ENCODE data around the gene ELF1.

Gene ELF1

DNA sequence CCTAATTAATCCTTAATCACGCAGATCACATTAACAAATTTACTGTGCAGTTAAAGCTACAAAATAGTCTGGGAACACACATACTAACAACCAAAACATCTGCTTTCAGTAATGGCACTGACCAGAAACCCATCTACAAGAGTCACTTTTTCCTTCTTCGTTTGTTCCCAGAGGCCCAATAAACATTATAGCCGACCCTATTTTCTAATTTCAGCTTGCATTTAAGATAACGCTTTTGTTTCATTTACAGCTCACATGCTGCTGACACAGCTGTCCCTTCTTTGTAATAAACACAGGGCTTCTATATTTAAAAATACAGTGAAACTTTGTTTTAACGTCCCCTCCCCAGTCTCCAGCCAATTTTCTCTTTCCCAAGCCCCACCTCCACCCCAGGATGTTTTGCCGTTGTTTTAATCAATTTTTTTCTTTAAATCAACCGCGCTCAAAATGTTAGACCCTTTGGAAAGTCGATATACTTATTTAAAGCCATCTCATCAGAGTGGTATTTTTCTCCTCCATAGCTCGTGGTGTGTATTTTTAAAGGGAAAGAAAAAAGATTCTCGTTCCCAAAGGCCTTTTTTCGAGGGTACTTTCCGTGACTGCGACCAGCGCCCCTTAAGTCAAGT is 40.5 kb upstream of the ELF1 start:
- Histone ChIP-seq H3K36me3 (ENCODE audit: insufficient read depth, low read length) (peaks cover 7% of the 10 kb centered on the region), H3K9ac (ENCODE audit: insufficient read length) (peak overlapping the region; percentile 85), H3K27ac (peak overlapping the region; percentile 99), H3K9me3 (ENCODE audit: low read depth, low read length) (no peaks in the 10 kb centered on the region), H3K4me3 (peak overlapping the region; percentile 87)
- TF ChIP-seq FOXP2 (optimal IDR thresholded peaks at IDR 0.05; ENCODE audit: control extremely low read depth, extremely low read length, insufficient read depth) (no peak), EZH2 (IDR thresholded peaks at IDR 0.05) (no peak)
- no peak for DNase-seq (ENCODE audit: low read depth, low spot score)

DNA sequence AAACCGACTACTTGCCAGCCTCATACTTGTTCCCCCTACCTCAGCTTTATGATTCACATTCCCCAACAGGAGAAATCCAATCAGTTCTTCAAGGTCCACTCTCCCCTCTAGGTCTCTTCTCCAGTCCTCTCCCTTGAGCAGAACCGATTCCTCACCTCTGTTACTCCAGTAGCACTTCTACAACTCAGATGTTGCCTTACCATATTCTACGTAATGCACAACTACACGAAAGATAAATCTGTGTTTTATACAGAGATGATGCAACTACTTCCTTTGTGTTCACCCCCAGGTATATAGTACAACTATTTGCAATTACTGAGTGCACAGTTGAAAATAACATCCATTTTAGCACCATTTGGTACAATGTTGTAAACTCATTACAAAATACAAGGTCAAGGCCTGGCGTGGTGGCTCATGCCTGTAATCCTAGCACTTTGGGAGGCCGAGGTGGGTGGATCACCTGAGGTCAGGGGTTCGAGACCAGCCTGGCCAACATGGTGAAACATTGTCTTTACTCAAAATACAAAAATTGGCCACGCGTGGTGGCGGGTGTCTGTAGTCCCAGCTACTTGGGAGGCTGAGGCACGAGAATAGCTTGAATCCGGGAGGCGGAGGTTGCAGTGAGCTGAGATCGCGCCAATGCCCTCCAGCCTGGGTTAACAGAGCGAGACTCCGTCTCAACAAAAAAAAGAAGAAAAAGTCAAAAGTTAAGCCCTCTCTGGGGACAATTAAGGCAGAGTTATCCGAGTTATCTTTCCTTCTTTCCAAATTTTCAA is 39.4 kb upstream of the ELF1 start:
- peak overlapping the region; percentile 99 for H3K27ac ChIP-seq

GRCh38 chr13:41056826-41057711 is 38.0 kb upstream of the ELF1 start:
- Histone ChIP-seq H3K36me3 (ENCODE audit: insufficient read depth, low read length) (no peaks in the 10 kb centered on the region), H3K4me3 (no peak overlapping the region), H3K27ac (no peak overlapping the region), H3K9ac (ENCODE audit: insufficient read length) (no peak overlapping the region), H3K9me3 (ENCODE audit: low read depth, low read length) (no peaks in the 10 kb centered on the region)
- DNase-seq (ENCODE audit: low read depth, low spot score) = no peak
- TF ChIP-seq FOXP2 (optimal IDR thresholded peaks at IDR 0.05; ENCODE audit: control extremely low read depth, extremely low read length, insufficient read depth) = no peak
- TF ChIP-seq POLR2AphosphoS5 (IDR thresholded peaks at IDR 0.05; ENCODE audit: borderline replicate concordance, low read depth, low read length) = no peak
- no peak for TF ChIP-seq EZH2 (IDR thresholded peaks at IDR 0.05)

More for the DNA sequence above, 39.4 kb upstream of the ELF1 start:
- Histone ChIP-seq H3K9ac (ENCODE audit: insufficient read length) (peak overlapping the region; percentile 85), H3K9me3 (ENCODE audit: low read depth, low read length) (no peaks in the 10 kb centered on the region), H3K36me3 (ENCODE audit: insufficient read depth, low read length) (no peaks in the 10 kb centered on the region), H3K4me3 (peak overlapping the region; percentile 87)
- DNase-seq (ENCODE audit: low read depth, low spot score) = no peak
- TF ChIP-seq FOXP2 (optimal IDR thresholded peaks at IDR 0.05; ENCODE audit: control extremely low read depth, extremely low read length, insufficient read depth) = no peak
- TF ChIP-seq POLR2AphosphoS5 (IDR thresholded peaks at IDR 0.05; ENCODE audit: borderline replicate concordance, low read depth, low read length) = no peak
- TF ChIP-seq EZH2 (IDR thresholded peaks at IDR 0.05) = no peak

GRCh38 chr13:41056194-41056593 is 37.1 kb upstream of the ELF1 start:
- Histone ChIP-seq H3K4me3 (no peak overlapping the region), H3K9ac (ENCODE audit: insufficient read length) (no peak overlapping the region), H3K27ac (no peak overlapping the region), H3K36me3 (ENCODE audit: insufficient read depth, low read length) (no peaks in the 10 kb centered on the region), H3K9me3 (ENCODE audit: low read depth, low read length) (no peaks in the 10 kb centered on the region)
- no peak for DNase-seq (ENCODE audit: low read depth, low spot score)
- TF ChIP-seq POLR2AphosphoS5 (IDR thresholded peaks at IDR 0.05; ENCODE audit: borderline replicate concordance, low read depth, low read length) (no peak), FOXP2 (optimal IDR thresholded peaks at IDR 0.05; ENCODE audit: control extremely low read depth, extremely low read length, insufficient read depth) (no peak)

DNA sequence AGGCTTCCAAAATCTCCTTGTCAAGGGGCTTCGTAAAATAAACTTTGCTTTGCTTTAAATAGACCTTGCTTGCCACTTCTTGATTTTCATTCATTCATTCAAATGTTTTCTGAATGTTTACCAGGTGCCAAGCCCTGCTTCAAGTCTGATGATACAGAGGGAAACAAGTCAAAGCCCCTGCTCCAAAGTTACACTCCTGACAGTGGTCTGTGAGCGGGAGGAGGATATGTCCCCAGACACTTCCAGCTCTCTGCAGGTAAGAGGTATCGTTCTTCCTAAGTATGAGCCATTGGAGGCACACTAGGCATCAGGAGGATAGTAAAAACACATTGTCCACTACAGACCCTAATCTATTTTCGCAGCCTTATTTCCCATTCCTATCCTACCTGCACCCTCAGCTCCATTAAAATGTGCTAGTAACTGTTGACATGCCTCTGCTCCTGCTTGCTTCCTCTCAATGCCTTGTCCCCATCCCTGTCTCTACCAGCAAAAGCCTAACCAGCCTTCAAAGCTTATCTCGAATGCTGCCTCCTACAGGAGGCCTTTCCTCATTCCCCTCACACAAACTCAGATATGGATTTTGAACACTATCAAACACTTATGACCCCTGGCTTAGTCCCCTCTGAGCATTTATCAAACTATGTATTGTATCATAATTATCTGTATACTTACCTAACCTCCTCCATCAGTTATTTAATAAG is 36.0 kb upstream of the ELF1 start:
- Histone ChIP-seq H3K36me3 (ENCODE audit: insufficient read depth, low read length) (no peaks in the 10 kb centered on the region), H3K9me3 (ENCODE audit: low read depth, low read length) (no peaks in the 10 kb centered on the region), H3K4me3 (no peak overlapping the region), H3K9ac (ENCODE audit: insufficient read length) (no peak overlapping the region), H3K27ac (no peak overlapping the region)
- DNase-seq (ENCODE audit: low read depth, low spot score) = no peak
- no peak for TF ChIP-seq POLR2AphosphoS5 (IDR thresholded peaks at IDR 0.05; ENCODE audit: borderline replicate concordance, low read depth, low read length)
- TF ChIP-seq FOXP2 (optimal IDR thresholded peaks at IDR 0.05; ENCODE audit: control extremely low read depth, extremely low read length, insufficient read depth) = no peak
- no peak for TF ChIP-seq EZH2 (IDR thresholded peaks at IDR 0.05)

- Histone ChIP-seq H3K4me3 (peak overlapping the region; percentile 34), H3K36me3 (ENCODE audit: insufficient read depth, low read length) (no peaks in the 10 kb centered on the region), H3K27ac (peak overlapping the region; percentile 66), H3K9ac (ENCODE audit: insufficient read length) (peak overlapping the region; percentile 24), H3K9me3 (ENCODE audit: low read depth, low read length) (no peaks in the 10 kb centered on the region)
- no peak for TF ChIP-seq POLR2AphosphoS5 (IDR thresholded peaks at IDR 0.05; ENCODE audit: borderline replicate concordance, low read depth, low read length)
- TF ChIP-seq EZH2 (IDR thresholded peaks at IDR 0.05) = no peak
- TF ChIP-seq FOXP2 (optimal IDR thresholded peaks at IDR 0.05; ENCODE audit: control extremely low read depth, extremely low read length, insufficient read depth) = no peak
- DNase-seq (ENCODE audit: low read depth, low spot score) = no peak
These were observed 35.2 kb upstream of the ELF1 start for GRCh38 chr13:41054212-41054877.

DNA sequence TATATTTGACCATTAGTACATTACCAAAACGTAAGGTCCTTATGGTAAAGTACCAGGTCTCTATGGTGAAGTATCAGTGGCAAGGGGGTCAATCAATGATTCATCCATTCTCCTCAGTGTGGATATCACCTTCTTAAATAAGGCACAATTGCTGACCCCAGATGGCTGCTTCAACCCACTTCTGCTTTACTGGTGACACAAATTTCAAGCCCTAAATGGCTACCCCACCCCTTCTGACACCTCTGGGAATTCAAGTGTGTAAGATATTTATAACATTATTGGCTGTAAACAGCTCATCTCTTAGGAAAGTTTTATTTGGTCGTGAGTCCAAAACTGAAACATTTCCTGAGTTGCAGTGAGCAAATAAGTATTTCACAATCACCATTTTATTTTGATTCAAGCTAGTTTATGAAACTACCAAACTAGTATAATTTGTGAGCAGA is 34.3 kb upstream of the ELF1 start:
- Histone ChIP-seq H3K4me3 (peak overlapping the region; percentile 34), H3K36me3 (ENCODE audit: insufficient read depth, low read length) (no peaks in the 10 kb centered on the region), H3K9me3 (ENCODE audit: low read depth, low read length) (no peaks in the 10 kb centered on the region), H3K9ac (ENCODE audit: insufficient read length) (peak overlapping the region; percentile 24), H3K27ac (peak overlapping the region; percentile 66)
- no peak for TF ChIP-seq FOXP2 (optimal IDR thresholded peaks at IDR 0.05; ENCODE audit: control extremely low read depth, extremely low read length, insufficient read depth)
- DNase-seq (ENCODE audit: low read depth, low spot score) = no peak
